Hepatocyte (in vitro differentiated cells): ENCODE results near the gene KCNQ1.

ENCODE experiments used
- EZH2 ChIP-seq: fragments of 200-600 bp; sonication (generic); IDR thresholded peaks from 2 replicates; pipeline ENCODE4 v1.6.1; 2016; ENCODE audit warnings: antibody characterized with exemption, mild to moderate bottlenecking, borderline replicate concordance
- EZH2phosphoT487 ChIP-seq: fragments of 200-600 bp; sonication (generic); IDR thresholded peaks from one replicate; pipeline ENCODE4 v1.6.1; 2018; ENCODE audit warnings: antibody characterized with exemption, mild to moderate bottlenecking, low read depth, moderate library complexity; ENCODE audit not compliant: unreplicated experiment, severe bottlenecking
- TF ChIP-seq, protein P1 (sequence below): fragments of 200-600 bp; sonication (generic); IDR thresholded peaks from 2 replicates; pipeline ENCODE4 v1.5.1; 2016; ENCODE audit warnings: antibody characterized with exemption, mild to moderate bottlenecking; ENCODE audit not compliant: poor library complexity

GRCh38 chr11:2667940-2668339 is 223.1 kb downstream of the KCNQ1 start:
- TF ChIP-seq EZH2phosphoT487 = no peak
- TF ChIP-seq, protein P1, sequence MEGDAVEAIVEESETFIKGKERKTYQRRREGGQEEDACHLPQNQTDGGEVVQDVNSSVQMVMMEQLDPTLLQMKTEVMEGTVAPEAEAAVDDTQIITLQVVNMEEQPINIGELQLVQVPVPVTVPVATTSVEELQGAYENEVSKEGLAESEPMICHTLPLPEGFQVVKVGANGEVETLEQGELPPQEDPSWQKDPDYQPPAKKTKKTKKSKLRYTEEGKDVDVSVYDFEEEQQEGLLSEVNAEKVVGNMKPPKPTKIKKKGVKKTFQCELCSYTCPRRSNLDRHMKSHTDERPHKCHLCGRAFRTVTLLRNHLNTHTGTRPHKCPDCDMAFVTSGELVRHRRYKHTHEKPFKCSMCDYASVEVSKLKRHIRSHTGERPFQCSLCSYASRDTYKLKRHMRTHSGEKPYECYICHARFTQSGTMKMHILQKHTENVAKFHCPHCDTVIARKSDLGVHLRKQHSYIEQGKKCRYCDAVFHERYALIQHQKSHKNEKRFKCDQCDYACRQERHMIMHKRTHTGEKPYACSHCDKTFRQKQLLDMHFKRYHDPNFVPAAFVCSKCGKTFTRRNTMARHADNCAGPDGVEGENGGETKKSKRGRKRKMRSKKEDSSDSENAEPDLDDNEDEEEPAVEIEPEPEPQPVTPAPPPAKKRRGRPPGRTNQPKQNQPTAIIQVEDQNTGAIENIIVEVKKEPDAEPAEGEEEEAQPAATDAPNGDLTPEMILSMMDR = no peak
- TF ChIP-seq EZH2 = no peak
